ENCODE measurements around the gene EVI5.
"Not testable (repeated sequence)": the region's sequence is repeated elsewhere in the genome, so short reads cannot be mapped to it uniquely, and the experiment has no call there.

Gene EVI5

GRCh38 chr1:92619466-92620189, 165.3 kb downstream of the EVI5 start:
- DNase-seq (ENCODE audit: low read depth, low spot score): no peak
- Histone ChIP-seq H3K9me3 (ENCODE audit: low read depth, low read length) (no peaks in the 10 kb centered on the region), H3K9ac (ENCODE audit: insufficient read length) (no peak overlapping the region), H3K36me3 (ENCODE audit: insufficient read depth, low read length) (no peaks in the 10 kb centered on the region; the same call in 1 of the 2 replicates), H3K4me3 (no peak overlapping the region), H3K27ac (no peak overlapping the region)
- TF ChIP-seq EZH2 (IDR thresholded peaks at IDR 0.05) (no peak), POLR2AphosphoS5 (IDR thresholded peaks at IDR 0.05; ENCODE audit: borderline replicate concordance, low read depth, low read length) (no peak), FOXP2 (optimal IDR thresholded peaks at IDR 0.05; ENCODE audit: control extremely low read depth, extremely low read length, insufficient read depth) (no peak)

- TF ChIP-seq EZH2 (IDR thresholded peaks at IDR 0.05) (no peak), POLR2AphosphoS5 (IDR thresholded peaks at IDR 0.05; ENCODE audit: borderline replicate concordance, low read depth, low read length) (no peak), FOXP2 (optimal IDR thresholded peaks at IDR 0.05; ENCODE audit: control extremely low read depth, extremely low read length, insufficient read depth) (no peak)
- Histone ChIP-seq H3K9me3 (ENCODE audit: low read depth, low read length) (no peaks in the 10 kb centered on the region), H3K9ac (ENCODE audit: insufficient read length) (no peak overlapping the region), H3K36me3 (ENCODE audit: insufficient read depth, low read length) (no peaks in the 10 kb centered on the region), H3K27ac (no peak overlapping the region), H3K4me3 (no peak overlapping the region)
- DNase-seq (ENCODE audit: low read depth, low spot score): no peak
Observed at GRCh38 chr1:92601044-92601443, 183.9 kb downstream of the EVI5 start.

GRCh38 chr1:92599184-92599583, 185.7 kb downstream of the EVI5 start:
- no peak for DNase-seq (ENCODE audit: low read depth, low spot score)
- no peak overlapping the region for H3K4me3 ChIP-seq
- no peaks in the 10 kb centered on the region for H3K9me3 ChIP-seq (ENCODE audit: low read depth, low read length)
- no peak overlapping the region for H3K9ac ChIP-seq (ENCODE audit: insufficient read length)
- TF ChIP-seq POLR2AphosphoS5 (IDR thresholded peaks at IDR 0.05; ENCODE audit: borderline replicate concordance, low read depth, low read length) (no peak), EZH2 (IDR thresholded peaks at IDR 0.05) (no peak), FOXP2 (optimal IDR thresholded peaks at IDR 0.05; ENCODE audit: control extremely low read depth, extremely low read length, insufficient read depth) (no peak)
- no peak overlapping the region for H3K27ac ChIP-seq
- no peaks in the 10 kb centered on the region for H3K36me3 ChIP-seq (ENCODE audit: insufficient read depth, low read length)

GRCh38 chr1:92589361-92589760, 195.5 kb downstream of the EVI5 start:
- H3K27ac ChIP-seq; H3K36me3 ChIP-seq (ENCODE audit: insufficient read depth, low read length); H3K9me3 ChIP-seq (ENCODE audit: low read depth, low read length); H3K9ac ChIP-seq (ENCODE audit: insufficient read length); DNase-seq (ENCODE audit: low read depth, low spot score); H3K4me3 ChIP-seq: not testable (repeated sequence)

- TF ChIP-seq EZH2 (IDR thresholded peaks at IDR 0.05) (no peak), FOXP2 (optimal IDR thresholded peaks at IDR 0.05; ENCODE audit: control extremely low read depth, extremely low read length, insufficient read depth) (no peak), POLR2AphosphoS5 (IDR thresholded peaks at IDR 0.05; ENCODE audit: borderline replicate concordance, low read depth, low read length) (no peak)
- Histone ChIP-seq H3K9me3 (ENCODE audit: low read depth, low read length) (no peaks in the 10 kb centered on the region), H3K4me3 (no peak overlapping the region), H3K9ac (ENCODE audit: insufficient read length) (no peak overlapping the region), H3K27ac (no peak overlapping the region), H3K36me3 (ENCODE audit: insufficient read depth, low read length) (no peaks in the 10 kb centered on the region; the same call in 1 of the 2 replicates)
- DNase-seq (ENCODE audit: low read depth, low spot score): no peak
Observed at GRCh38 chr1:92587445-92587844, 197.5 kb downstream of the EVI5 start.

GRCh38 chr1:92585831-92586230, 199.1 kb downstream of the EVI5 start:
- H3K36me3 ChIP-seq (ENCODE audit: insufficient read depth, low read length): no peaks in the 10 kb centered on the region; the same call in 1 of the 2 replicates
- no peaks in the 10 kb centered on the region for H3K9me3 ChIP-seq (ENCODE audit: low read depth, low read length)
- DNase-seq (ENCODE audit: low read depth, low spot score): no peak
- H3K4me3 ChIP-seq: no peak overlapping the region
- TF ChIP-seq EZH2 (IDR thresholded peaks at IDR 0.05) (no peak), FOXP2 (optimal IDR thresholded peaks at IDR 0.05; ENCODE audit: control extremely low read depth, extremely low read length, insufficient read depth) (no peak), POLR2AphosphoS5 (IDR thresholded peaks at IDR 0.05; ENCODE audit: borderline replicate concordance, low read depth, low read length) (no peak)
- no peak overlapping the region for H3K9ac ChIP-seq (ENCODE audit: insufficient read length)
- no peak overlapping the region for H3K27ac ChIP-seq

GRCh38 chr1:92584810-92585209, 200.1 kb downstream of the EVI5 start:
- H3K4me3 ChIP-seq; H3K36me3 ChIP-seq (ENCODE audit: insufficient read depth, low read length); H3K9me3 ChIP-seq (ENCODE audit: low read depth, low read length); H3K9ac ChIP-seq (ENCODE audit: insufficient read length); H3K27ac ChIP-seq; DNase-seq (ENCODE audit: low read depth, low spot score): not testable (repeated sequence)

- H3K9ac ChIP-seq (ENCODE audit: insufficient read length): no peak overlapping the region
- no peaks in the 10 kb centered on the region; the same call in 1 of the 2 replicates for H3K36me3 ChIP-seq (ENCODE audit: insufficient read depth, low read length)
- H3K9me3 ChIP-seq (ENCODE audit: low read depth, low read length): no peaks in the 10 kb centered on the region
- H3K4me3 ChIP-seq: no peak overlapping the region
- DNase-seq (ENCODE audit: low read depth, low spot score): no peak
- H3K27ac ChIP-seq: no peak overlapping the region
- no peak for TF ChIP-seq POLR2AphosphoS5 (IDR thresholded peaks at IDR 0.05; ENCODE audit: borderline replicate concordance, low read depth, low read length)
- no peak for TF ChIP-seq EZH2 (IDR thresholded peaks at IDR 0.05)
- no peak for TF ChIP-seq FOXP2 (optimal IDR thresholded peaks at IDR 0.05; ENCODE audit: control extremely low read depth, extremely low read length, insufficient read depth)
Observed at GRCh38 chr1:92583821-92584760, 200.8 kb downstream of the EVI5 start.
